MM.1S (cell line): ENCODE measurements around the gene TPD52L2.

Source experiments
- DNase-seq: peaks from one replicate; pipeline ENCODE4 v3.0.0-alpha.2; 2015
- H2AFZ ChIP-seq: fragments of 300-600 bp; sonication (generic); 2 replicates; pipeline ENCODE4 v1.6.0; 2016; ENCODE audit warnings: antibody characterized with exemption, low read length
- H3F3A ChIP-seq: fragments of 300-600 bp; sonication (generic); 2 replicates; pipeline ENCODE4 v1.6.1; 2016; ENCODE audit warnings: mild to moderate bottlenecking, antibody characterized with exemption, low read length, moderate library complexity, mixed read lengths; ENCODE audit not compliant: insufficient read depth
- H3K27ac ChIP-seq: fragments of 300-600 bp; sonication (generic); 2 replicates; pipeline ENCODE4 v1.5.1; 2016; ENCODE audit warnings: mild to moderate bottlenecking, low read length
- H3K27me3 ChIP-seq: fragments of 300-600 bp; sonication (generic); replicated peaks from 2 replicates; pipeline ENCODE4 v1.6.0; 2016; ENCODE audit warnings: low read length; ENCODE audit not compliant: insufficient read depth
- H3K36me3 ChIP-seq: fragments of 300-600 bp; sonication (generic); replicated peaks from 2 replicates; pipeline ENCODE4 v1.6.1; 2016; ENCODE audit warnings: mild to moderate bottlenecking, low read length, mixed read lengths; ENCODE audit not compliant: insufficient read depth
- H3K4me1 ChIP-seq: fragments of 300-600 bp; sonication (generic); 2 replicates; pipeline ENCODE4 v1.6.1; 2016; ENCODE audit warnings: low read length, mixed read lengths
- H3K4me2 ChIP-seq: fragments of 300-600 bp; sonication (generic); 2 replicates; pipeline ENCODE4 v1.6.0; 2016; ENCODE audit warnings: low read depth, low read length
- H3K4me3 ChIP-seq: fragments of 300-600 bp; sonication (generic); 2 replicates; pipeline ENCODE4 v1.5.1; 2016; ENCODE audit warnings: low read length, mixed read lengths
- H3K79me2 ChIP-seq: fragments of 300-600 bp; sonication (generic); 2 replicates; pipeline ENCODE4 v1.6.1; 2016; ENCODE audit warnings: mixed run types, low read length, mixed read lengths
- H3K9ac ChIP-seq: fragments of 300-600 bp; sonication (generic); 2 replicates; pipeline ENCODE4 v1.6.1; 2016; ENCODE audit warnings: low read length, mixed read lengths
- H3K9me2 ChIP-seq: fragments of 300-600 bp; sonication (generic); replicated peaks from 2 replicates; pipeline ENCODE4 v1.6.1; 2016; ENCODE audit warnings: mild to moderate bottlenecking, low read length, mixed read lengths; ENCODE audit not compliant: insufficient read depth
- H3K9me3 ChIP-seq: fragments of 300-600 bp; sonication (generic); replicated peaks from 2 replicates; pipeline ENCODE4 v1.6.1; 2016; ENCODE audit warnings: mild to moderate bottlenecking, low read length, mixed read lengths; ENCODE audit not compliant: insufficient read depth
- H4K20me1 ChIP-seq: fragments of 300-600 bp; sonication (generic); 2 replicates; pipeline ENCODE4 v1.6.1; 2016; ENCODE audit warnings: mild to moderate bottlenecking, low read length, moderate library complexity, mixed read lengths; ENCODE audit not compliant: insufficient read depth
- CTCF ChIP-seq: fragments of 300-600 bp; sonication (generic); IDR thresholded peaks from 2 replicates; pipeline ENCODE4 v1.5.1; 2016; ENCODE audit warnings: antibody characterized with exemption, low read length, mixed read lengths
- EZH2 ChIP-seq: fragments of 300-600 bp; sonication (generic); optimal IDR thresholded peaks from 2 replicates; pipeline ENCODE3; 2017; ENCODE audit warnings: low read depth, mild to moderate bottlenecking, antibody characterized with exemption, low read length, mixed read lengths
- EZH2phosphoT487 ChIP-seq: fragments of 300-600 bp; sonication (generic); IDR thresholded peaks from 2 replicates; pipeline ENCODE4 v1.6.1; 2018; ENCODE audit warnings: antibody characterized with exemption, low read length

TPD52L2 gene

GRCh38 chr20:63821811-63822210 lies 43.3 kb upstream of the TPD52L2 start:
- DNase-seq = no peak
- Histone ChIP-seq H3K9me2 (no peaks in the 10 kb centered on the region), H3K4me3 (no peak overlapping the region), H4K20me1 (no peaks in the 10 kb centered on the region), H3K9ac (no peak overlapping the region), H3K79me2 (no peaks in the 10 kb centered on the region), H3K4me1 (peaks cover 3% of the 10 kb centered on the region), H3K4me2 (no peak overlapping the region), H3K36me3 (no peaks in the 10 kb centered on the region), H3F3A (no peaks in the 10 kb centered on the region), H2AFZ (no peak overlapping the region), H3K27ac (no peak overlapping the region), H3K27me3 (peaks cover 75% of the 10 kb centered on the region), H3K9me3 (no peaks in the 10 kb centered on the region)
- no peak for TF ChIP-seq EZH2phosphoT487
- no peak for TF ChIP-seq CTCF
- no peak for TF ChIP-seq EZH2

GRCh38 chr20:63822276-63822696 lies 42.8 kb upstream of the TPD52L2 start:
- H3K4me2 ChIP-seq = no peak overlapping the region
- peaks cover 5% of the 10 kb centered on the region for H3K4me1 ChIP-seq
- no peak for DNase-seq
- H3K4me3 ChIP-seq = no peak overlapping the region
- H2AFZ ChIP-seq = no peak overlapping the region
- H3K9me3 ChIP-seq = no peaks in the 10 kb centered on the region
- no peaks in the 10 kb centered on the region for H4K20me1 ChIP-seq
- H3K79me2 ChIP-seq = no peaks in the 10 kb centered on the region
- no peak overlapping the region for H3K27ac ChIP-seq
- H3K36me3 ChIP-seq = no peaks in the 10 kb centered on the region
- H3F3A ChIP-seq = no peaks in the 10 kb centered on the region
- TF ChIP-seq EZH2phosphoT487 (no peak), EZH2 (no peak), CTCF (no peak)
- H3K9ac ChIP-seq = no peak overlapping the region
- no peaks in the 10 kb centered on the region for H3K9me2 ChIP-seq
- peaks cover 74% of the 10 kb centered on the region for H3K27me3 ChIP-seq

- Histone ChIP-seq H2AFZ (no peak overlapping the region), H3K27me3 (peaks cover 75% of the 10 kb centered on the region), H3K36me3 (no peaks in the 10 kb centered on the region), H3K27ac (no peak overlapping the region), H3K79me2 (no peaks in the 10 kb centered on the region), H3K4me3 (no peak overlapping the region), H3K4me2 (no peak overlapping the region), H3K9me3 (no peaks in the 10 kb centered on the region), H3F3A (no peaks in the 10 kb centered on the region), H3K9me2 (no peaks in the 10 kb centered on the region), H3K9ac (no peak overlapping the region), H3K4me1 (peaks cover 5% of the 10 kb centered on the region), H4K20me1 (no peaks in the 10 kb centered on the region)
- TF ChIP-seq EZH2phosphoT487 (no peak), CTCF (no peak), EZH2 (no peak)
- DNase-seq = no peak
Observed at GRCh38 chr20:63823691-63824311, 41.3 kb upstream of the TPD52L2 start.
